HCT116 (cell line): Measurements from ENCODE around the gene ZDHHC1. TPM values are rescaled to one million over a fixed set of nuclear protein-coding genes. Genes with fewer than 3 reads are reported as not detected.

Experiments used
- ATAC-seq: fragments of 200-7000 bp; cut with Tn5 transposase; 2 replicates; pipeline ENCODE4 v1.9.1; 2020; ENCODE audit warnings: mild to moderate bottlenecking, moderate library complexity
- BruUV-seq: library from RNA; stranded (reverse); fragments of 400-500 nt; replicated peaks from 2 replicates; lab custom pipeline; 2021; lab: Mats Ljungman, UMichigan
- CTCF ChIA-PET: fragments of 300-600 bp; sonication (Branson Sonifier 250); formaldehyde crosslinking; loops from one replicate; lab custom pipeline; 2021; ENCODE audit warnings: antibody characterized with exemption; lab: Charles Lee
- POLR2A ChIA-PET: fragments of 300-600, 350-600 bp; sonication (Branson Sonifier 250); formaldehyde crosslinking; loops from one replicate; lab custom pipeline; 2021; ENCODE audit warnings: antibody characterized with exemption; lab: Charles Lee
- RAD21 ChIA-PET, 2 experiments: fragments of 300-600 bp; sonication (Branson Sonifier 250); formaldehyde crosslinking; loops; one replicate each; lab custom pipeline; 2023; ENCODE audit warnings: low total read pairs in 2 of 2; ENCODE audit not compliant: uncharacterized antibody in 2 of 2, unreplicated experiment in 2 of 2, low non-redundant PET in 1 of 2; lab: Charles Lee
- DNase-seq: peaks from one replicate; pipeline ENCODE4 v3.0.0-alpha.2; 2010; ENCODE audit warnings: low read depth, low spot score
- H2AFZ ChIP-seq: fragments of 200-600 bp; shearing (Covaris generic), sonication (generic); 2 replicates; pipeline ENCODE4 v1.6.1; 2017; ENCODE audit warnings: low read depth, mixed run types, mixed read lengths, antibody characterized with exemption, low read length; ENCODE audit not compliant: poor library complexity, severe bottlenecking
- H3K27ac ChIP-seq: 2 replicates; pipeline ENCODE4 v1.5.1; 2012; ENCODE audit warnings: low read depth, low read length
- H3K27me3 ChIP-seq: fragments of 200-600 bp; sonication (generic); 2 replicates; pipeline ENCODE4 v1.6.1; 2016; ENCODE audit warnings: mixed run types, low read length, mixed read lengths; ENCODE audit not compliant: insufficient read depth
- H3K36me3 ChIP-seq, 2 experiments: fragments of 200-500 bp in 1 of 2; fragments of 200-600 bp in 1 of 2; sonication (Bioruptor generic) in 1 of 2; sonication (generic) in 1 of 2; 2 replicates each; pipeline versions ENCODE4 v1.5.1 to v1.6.1; 2014 to 2016; ENCODE audit warnings: low read length in 2 of 2, inconsistent platforms in 1 of 2, mixed read lengths in 1 of 2, mixed run types in 1 of 2; ENCODE audit not compliant: insufficient read depth in 2 of 2, control insufficient read depth in 1 of 2
- H3K4me1 ChIP-seq, 2 experiments: fragments of 200-600 bp in 1 of 2; sonication (generic) in 1 of 2; 2 replicates each; pipeline versions ENCODE4 v1.5.1 to v1.6.1; 2012 to 2017; ENCODE audit warnings: low read length in 2 of 2, inconsistent platforms in 1 of 2, mild to moderate bottlenecking in 1 of 2, mixed read lengths in 1 of 2, mixed run types in 1 of 2, moderate library complexity in 1 of 2; ENCODE audit not compliant: insufficient read depth in 2 of 2, control insufficient read depth in 1 of 2
- H3K4me2 ChIP-seq: fragments of 200-600 bp; sonication (generic); 2 replicates; pipeline ENCODE4 v1.6.1; 2017; ENCODE audit warnings: mixed run types, low read length, mixed read lengths
- H3K4me3 ChIP-seq, 2 experiments: fragments of 200-600 bp in 1 of 2; sonication (generic) in 1 of 2; replicated peaks in 1 of 2; 2 replicates each; pipeline ENCODE4 v1.5.1; 2011 to 2016; ENCODE audit warnings: low read length in 2 of 2, control low read depth in 1 of 2, low read depth in 1 of 2, mild to moderate bottlenecking in 1 of 2, mixed read lengths in 1 of 2, mixed run types in 1 of 2
- H3K79me2 ChIP-seq: fragments of 200-600 bp; sonication (generic); 2 replicates; pipeline ENCODE4 v1.6.1; 2017; ENCODE audit warnings: mild to moderate bottlenecking, mixed run types, low read length, moderate library complexity, mixed read lengths; ENCODE audit not compliant: insufficient read depth
- H3K9ac ChIP-seq: fragments of 200-600 bp; sonication (generic); 2 replicates; pipeline ENCODE4 v1.6.1; 2016; ENCODE audit warnings: low read length, mixed read lengths
- H3K9me2 ChIP-seq: fragments of 200-600 bp; sonication (generic), shearing (Covaris generic); 2 replicates; pipeline ENCODE4 v1.6.1; 2017; ENCODE audit warnings: mixed run types, mild to moderate bottlenecking, moderate library complexity; ENCODE audit not compliant: insufficient read depth
- H3K9me3 ChIP-seq, 2 experiments: fragments of 200-500 bp in 1 of 2; fragments of 200-600 bp in 1 of 2; sonication (Bioruptor generic) in 1 of 2; sonication (generic) in 1 of 2; 2 replicates each; pipeline ENCODE4 v1.6.1; 2014 to 2017; ENCODE audit warnings: low read length in 2 of 2, mixed read lengths in 2 of 2, inconsistent platforms in 1 of 2, low read depth in 1 of 2, mild to moderate bottlenecking in 1 of 2, mixed run types in 1 of 2, moderate library complexity in 1 of 2; ENCODE audit not compliant: control insufficient read depth in 1 of 2, insufficient read depth in 1 of 2
- H4K20me1 ChIP-seq: fragments of 200-600 bp; sonication (generic), shearing (Covaris generic); 2 replicates; pipeline ENCODE4 v1.6.1; 2017; ENCODE audit warnings: mixed run types, mild to moderate bottlenecking, moderate library complexity; ENCODE audit not compliant: insufficient read depth
- CBX3 ChIP-seq: IDR thresholded peaks from 2 replicates; pipeline ENCODE4 v1.6.1; 2012; ENCODE audit warnings: low read depth
- CEBPB ChIP-seq: IDR thresholded peaks from 2 replicates; pipeline ENCODE4 v1.6.1; 2012; ENCODE audit warnings: low read depth
- EGR1 ChIP-seq: IDR thresholded peaks from 2 replicates; pipeline ENCODE4 v1.6.1; 2012; ENCODE audit warnings: low read depth
- ELF1 ChIP-seq: IDR thresholded peaks from 2 replicates; pipeline ENCODE4 v1.6.1; 2012; ENCODE audit warnings: low read depth, borderline replicate concordance
- EZH2 ChIP-seq: fragments of 200-600 bp; sonication (generic); IDR thresholded peaks from 2 replicates; pipeline ENCODE4 v1.6.1; 2017; ENCODE audit warnings: antibody characterized with exemption, mixed run types
- JUND ChIP-seq: IDR thresholded peaks from 2 replicates; pipeline ENCODE4 v1.6.1; 2012
- POLR2A ChIP-seq: IDR thresholded peaks from 2 replicates; pipeline ENCODE4 v1.7.0; 2011; ENCODE audit warnings: borderline replicate concordance; ENCODE audit not compliant: insufficient read depth, insufficient read length; ENCODE audit errors: extremely low read depth
- SIN3A ChIP-seq: IDR thresholded peaks from 2 replicates; pipeline ENCODE4 v1.6.1; 2012; ENCODE audit warnings: low read depth
- SP1 ChIP-seq: IDR thresholded peaks from 2 replicates; pipeline ENCODE4 v1.6.1; 2012; ENCODE audit warnings: low read depth
- SRF ChIP-seq: IDR thresholded peaks from 2 replicates; pipeline ENCODE4 v1.6.1; 2012; ENCODE audit warnings: low read depth
- TCF7L2 ChIP-seq: IDR thresholded peaks from 2 replicates; pipeline ENCODE4 v1.7.0; 2011; ENCODE audit warnings: borderline replicate concordance, inconsistent platforms; ENCODE audit not compliant: insufficient read depth, insufficient read length; ENCODE audit errors: extremely low read depth
- YY1 ChIP-seq: IDR thresholded peaks from 2 replicates; pipeline ENCODE4 v1.6.1; 2011; ENCODE audit warnings: low read length, low read depth, moderate library complexity, mild to moderate bottlenecking; ENCODE audit not compliant: insufficient replicate concordance; ENCODE audit errors: extremely low read depth
- ZFX ChIP-seq: fragments of 450-650 bp; IDR thresholded peaks from 2 replicates; pipeline ENCODE4 v1.6.1; 2017
- ZNF274 ChIP-seq: fragments of 200-500 bp; sonication (Bioruptor generic); IDR thresholded peaks from 2 replicates; pipeline ENCODE4 v1.6.1; 2014; ENCODE audit warnings: mild to moderate bottlenecking, low read depth, low read length, inconsistent platforms
- intact Hi-C: fragments of 100-400 bp; cut with micrococcal nuclease; formaldehyde crosslinking; loops from 2 replicates; pipeline ENCODE4 v1.10.0; 2022
- total RNA-seq: library from RNA; stranded (reverse); gene quantifications from one replicate; pipeline ENCODE4 v1.2.1, GENCODE V29; 2021; ENCODE audit not compliant: unreplicated experiment
- TF ChIP-seq, protein P1 (sequence below), 3 experiments: fragments of 200-600 bp in 1 of 3; sonication (generic) in 1 of 3; IDR thresholded peaks in 2 of 3; conservative IDR thresholded peaks in 1 of 3; 2 replicates each; pipeline ENCODE4 v1.5.1; 2012 to 2017; ENCODE audit warnings: low read depth in 2 of 3, low read length in 2 of 3, antibody characterized with exemption in 1 of 3, borderline replicate concordance in 1 of 3, control low read depth in 1 of 3, mild to moderate bottlenecking in 1 of 3, mixed read lengths in 1 of 3, mixed run types in 1 of 3, moderate library complexity in 1 of 3; ENCODE audit not compliant: insufficient read depth in 1 of 3

The ZDHHC1 gene
- total RNA-seq, 1 experiment from 2014 or later, result 9.1 TPM

DNA sequence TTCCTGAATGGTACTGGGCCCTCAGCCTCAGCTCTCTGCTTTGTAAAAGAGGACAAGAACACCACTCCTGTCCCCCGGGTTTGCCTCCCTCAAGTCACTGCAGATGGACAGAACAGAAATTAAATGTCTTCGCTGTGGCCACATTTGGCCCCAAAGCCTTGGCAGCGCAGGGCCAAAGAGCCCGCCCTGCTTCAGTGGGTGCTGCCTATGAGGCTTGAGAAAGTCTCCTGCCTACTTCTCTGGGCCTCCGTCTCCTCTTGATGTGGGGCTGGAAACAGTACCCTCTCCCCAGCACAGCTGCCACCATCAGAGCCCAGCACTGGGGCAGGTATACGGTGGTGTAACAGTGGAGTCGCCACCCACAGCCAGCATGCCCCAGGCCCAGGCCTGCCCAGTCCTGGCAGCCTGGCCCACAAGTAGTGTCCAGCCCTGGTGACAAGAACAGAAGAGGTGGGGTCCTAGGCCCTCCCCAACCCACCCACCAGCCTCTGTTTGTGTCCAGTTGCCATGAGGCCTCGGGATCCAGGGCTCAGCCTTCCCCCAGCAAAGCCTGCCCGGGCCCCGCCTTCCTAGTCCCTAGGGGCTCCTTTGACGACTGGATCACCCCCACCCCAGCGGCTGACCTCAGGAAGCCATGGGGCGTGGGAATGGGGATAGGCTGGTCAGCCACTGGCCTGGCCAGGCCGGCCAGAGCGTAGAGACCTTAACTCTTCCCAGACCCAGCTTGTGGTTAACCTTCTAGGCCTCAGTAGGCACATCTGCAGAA, 19.1 kb downstream of the ZDHHC1 start:
- no TSS peak for BruUV-seq

More for the DNA sequence above, 19.1 kb downstream of the ZDHHC1 start:
- intact Hi-C loops, result loop anchor here (5.0 kb wide), 1 partner anchor 135 kb away; no protein-coding TSS in a partner anchor
- ChIA-PET CTCF (interaction anchor here (1.0 kb wide), 1 partner anchor 137 kb away, joined by 3 read pairs; no protein-coding TSS in a partner anchor), POLR2A (no interaction called here), RAD21 (no interaction called here)
- Histone ChIP-seq H3K4me3 (no peak overlapping the region), H2AFZ (no peak overlapping the region), H3K9me3 (no peaks in the 10 kb centered on the region), H3K9me2 (no peaks in the 10 kb centered on the region), H3K4me1 (peaks cover 10 to 20% of the 10 kb centered on the region in 2 experiments), H3K27me3 (no peaks in the 10 kb centered on the region), H3K27ac (no peak overlapping the region), H3K4me2 (peak overlapping the region; percentile 64; the same call in 1 of the 2 replicates), H3K9ac (peak overlapping the region; percentile 49)
- TF ChIP-seq EZH2 (no peak), SRF (no peak), JUND (no peak), CBX3 (no peak), TCF7L2 (no peak), SP1 (no peak), POLR2A (no peak), EGR1 (no peak), ZFX (no peak), ELF1 (no peak), YY1 (no peak), CEBPB (no peak), ZNF274 (no peak), SIN3A (no peak)
- TF ChIP-seq, protein P1, sequence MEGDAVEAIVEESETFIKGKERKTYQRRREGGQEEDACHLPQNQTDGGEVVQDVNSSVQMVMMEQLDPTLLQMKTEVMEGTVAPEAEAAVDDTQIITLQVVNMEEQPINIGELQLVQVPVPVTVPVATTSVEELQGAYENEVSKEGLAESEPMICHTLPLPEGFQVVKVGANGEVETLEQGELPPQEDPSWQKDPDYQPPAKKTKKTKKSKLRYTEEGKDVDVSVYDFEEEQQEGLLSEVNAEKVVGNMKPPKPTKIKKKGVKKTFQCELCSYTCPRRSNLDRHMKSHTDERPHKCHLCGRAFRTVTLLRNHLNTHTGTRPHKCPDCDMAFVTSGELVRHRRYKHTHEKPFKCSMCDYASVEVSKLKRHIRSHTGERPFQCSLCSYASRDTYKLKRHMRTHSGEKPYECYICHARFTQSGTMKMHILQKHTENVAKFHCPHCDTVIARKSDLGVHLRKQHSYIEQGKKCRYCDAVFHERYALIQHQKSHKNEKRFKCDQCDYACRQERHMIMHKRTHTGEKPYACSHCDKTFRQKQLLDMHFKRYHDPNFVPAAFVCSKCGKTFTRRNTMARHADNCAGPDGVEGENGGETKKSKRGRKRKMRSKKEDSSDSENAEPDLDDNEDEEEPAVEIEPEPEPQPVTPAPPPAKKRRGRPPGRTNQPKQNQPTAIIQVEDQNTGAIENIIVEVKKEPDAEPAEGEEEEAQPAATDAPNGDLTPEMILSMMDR (IDR thresholded peaks at IDR 0.05 in 2 of 3, conservative IDR thresholded peaks at IDR 0.05 in 1 of 3; ENCODE audit: borderline replicate concordance in 1 of 3, insufficient read depth in 1 of 3, low read depth in 2 of 3, low read length in 2 of 3), result no peak
- TF ChIP-seq, all 23 proteins: peak for 0
- H3K79me2 ChIP-seq, result no peaks in the 10 kb centered on the region
- no peaks in the 10 kb centered on the region for H4K20me1 ChIP-seq
- DNase-seq (no peak), ATAC-seq (no peak)
- no peaks in the 10 kb centered on the region for H3K36me3 ChIP-seq
